Cardiac muscle cell (in vitro differentiated cells and primary cell): ENCODE data around the gene PSMC5. TPM values are rescaled to one million over a fixed set of nuclear protein-coding genes. Genes with fewer than 3 reads are reported as not detected.

Source experiments
- DNase-seq, 2 donors: peaks; one replicate each; pipeline versions ENCODE4 v3.0.0 to v3.0.0-alpha.2; 2010 to 2017; ENCODE audit warnings: low read depth in 1 of 2, low spot score in 1 of 2
- H3K27ac ChIP-seq: fragments of 200-600 bp; sonication (generic); 2 replicates; pipeline ENCODE4 v1.5.1; 2016
- H3K27me3 ChIP-seq: fragments of 200-600 bp; sonication (generic); 2 replicates; pipeline ENCODE4 v1.6.0; 2016; ENCODE audit warnings: control low read depth
- H3K36me3 ChIP-seq: fragments of 200-600 bp; sonication (generic); 2 replicates; pipeline ENCODE4 v1.5.1; 2016; ENCODE audit warnings: control low read depth
- H3K4me1 ChIP-seq: fragments of 200-600 bp; sonication (generic); 2 replicates; pipeline ENCODE4 v1.8.1; 2017; ENCODE audit warnings: low read depth, mild to moderate bottlenecking, mixed run types
- H3K4me3 ChIP-seq: fragments of 200-600 bp; sonication (generic); 2 replicates; pipeline ENCODE4 v1.5.1; 2016; ENCODE audit warnings: mild to moderate bottlenecking
- H3K9me3 ChIP-seq: fragments of 200-600 bp; sonication (generic); 2 replicates; pipeline ENCODE4 v1.5.1; 2017; ENCODE audit warnings: low read depth, mild to moderate bottlenecking, control low read depth
- CTCF ChIP-seq: IDR thresholded peaks from 2 replicates; pipeline ENCODE4 v1.5.1; 2012; ENCODE audit warnings: low read depth, mild to moderate bottlenecking, low read length
- polyA plus RNA-seq: library from polyadenylated mRNA; unstranded; fragments of >200 nt; fragmentation: Nextera tagmentation; extraction: Ambion mirVana; gene quantifications from 2 replicates; pipeline ENCODE4 v1.2.1, GENCODE V29; 2016
- total RNA-seq: library from RNA; depleted of rRNA; stranded (reverse); fragments of >200 nt; gene quantifications from 2 replicates; pipeline ENCODE4 v1.2.3, GENCODE V29; 2016

The PSMC5 gene
- total and polyA plus RNA-seq, 2 experiments from 2014 or later, result 42.7 to 230 TPM

GRCh38 chr17:63822537-63822936 lies 4.7 kb upstream of the PSMC5 start:
- H3K27me3 ChIP-seq, result no peaks in the 10 kb centered on the region
- no peak overlapping the region for H3K27ac ChIP-seq
- no peaks in the 10 kb centered on the region for H3K9me3 ChIP-seq
- H3K4me3 ChIP-seq, result no peak overlapping the region
- TF ChIP-seq CTCF, result no peak
- H3K4me1 ChIP-seq, result peaks cover 3% of the 10 kb centered on the region
- DNase-seq, result no peak
- H3K36me3 ChIP-seq, result peaks cover 58% of the 10 kb centered on the region

- no peak overlapping the region for H3K27ac ChIP-seq
- H3K4me3 ChIP-seq, result no peak overlapping the region
- H3K27me3 ChIP-seq, result no peaks in the 10 kb centered on the region
- H3K36me3 ChIP-seq, result peaks cover 45% of the 10 kb centered on the region
- no peaks in the 10 kb centered on the region for H3K9me3 ChIP-seq
- no peak for TF ChIP-seq CTCF
- peaks cover 8% of the 10 kb centered on the region for H3K4me1 ChIP-seq
- no peak for DNase-seq
Measured at GRCh38 chr17:63823659-63824331, 3.4 kb upstream of the PSMC5 start.

GRCh38 chr17:63824362-63824761 lies 2.9 kb upstream of the PSMC5 start:
- Histone ChIP-seq H3K9me3 (no peaks in the 10 kb centered on the region), H3K27me3 (no peaks in the 10 kb centered on the region), H3K4me3 (no peak overlapping the region), H3K4me1 (peaks cover 8% of the 10 kb centered on the region), H3K36me3 (peaks cover 43% of the 10 kb centered on the region), H3K27ac (no peak overlapping the region)
- DNase-seq, result no peak
- no peak for TF ChIP-seq CTCF

- Histone ChIP-seq H3K9me3 (no peaks in the 10 kb centered on the region), H3K4me1 (peaks cover 8% of the 10 kb centered on the region), H3K27ac (peak overlapping the region; percentile 97), H3K4me3 (peak overlapping the region; percentile 72), H3K27me3 (no peaks in the 10 kb centered on the region), H3K36me3 (peaks cover 44% of the 10 kb centered on the region)
- no peak for TF ChIP-seq CTCF
- DNase-seq, result peak in 1 of 2 donors; percentile 48
Measured at GRCh38 chr17:63826468-63827001, 696 bp upstream of the PSMC5 start.

GRCh38 chr17:63827801-63828221 lies 580 bp downstream of the PSMC5 start:
- no peak for DNase-seq
- H3K36me3 ChIP-seq, result peaks cover 34% of the 10 kb centered on the region
- H3K27me3 ChIP-seq, result no peaks in the 10 kb centered on the region
- no peak for TF ChIP-seq CTCF
- H3K4me1 ChIP-seq, result peaks cover 8% of the 10 kb centered on the region
- H3K4me3 ChIP-seq, result peak overlapping the region; percentile 72
- H3K27ac ChIP-seq, result peak overlapping the region; percentile 97
- H3K9me3 ChIP-seq, result no peaks in the 10 kb centered on the region
